ENCODE measurements around the gene HES7.
"Not testable (repeated sequence)": the region's sequence is repeated elsewhere in the genome, so short reads cannot be mapped to it uniquely, and the experiment has no call there.

The HES7 gene

GRCh38 chr17:8096541-8096940 is 27.4 kb downstream of the HES7 start:
- peaks cover 14% of the 10 kb centered on the region for H3K4me1 Mint-ChIP-seq
- DNase-seq (ENCODE audit: low spot score in 2 of 2), result no peak
- no peak overlapping the region for H3K4me3 Mint-ChIP-seq
- no peaks in the 10 kb centered on the region for H3K9me3 Mint-ChIP-seq
- no peak for ATAC-seq (ENCODE audit: low read depth)
- H3K27me3 Mint-ChIP-seq, result peaks cover 2% of the 10 kb centered on the region
- H3K27ac Mint-ChIP-seq, result no peak overlapping the region
- no peaks in the 10 kb centered on the region for H3K36me3 Mint-ChIP-seq

GRCh38 chr17:8095361-8095760 is 28.5 kb downstream of the HES7 start:
- ATAC-seq (ENCODE audit: low read depth) (no peak), DNase-seq (ENCODE audit: low spot score in 2 of 2) (no peak)
- Mint-ChIP-seq H3K27me3 (peaks cover 2% of the 10 kb centered on the region), H3K27ac (no peak overlapping the region), H3K4me3 (no peak overlapping the region), H3K9me3 (no peaks in the 10 kb centered on the region), H3K36me3 (no peaks in the 10 kb centered on the region), H3K4me1 (peaks cover 26% of the 10 kb centered on the region)

- Mint-ChIP-seq H3K27me3 (peaks cover 5% of the 10 kb centered on the region), H3K4me1 (peaks cover 34% of the 10 kb centered on the region), H3K27ac (peak overlapping the region; percentile 87), H3K9me3 (no peaks in the 10 kb centered on the region), H3K36me3 (no peaks in the 10 kb centered on the region), H3K4me3 (peak overlapping the region; percentile 71)
- peak; percentile 59 to 74 for DNase-seq (ENCODE audit: low spot score in 2 of 2)
- peak; percentile 93 for ATAC-seq (ENCODE audit: low read depth)
These were observed 32.7 kb downstream of the HES7 start for GRCh38 chr17:8091033-8091687.

GRCh38 chr17:8089728-8090127 is 34.2 kb downstream of the HES7 start:
- DNase-seq (ENCODE audit: low spot score in 2 of 2) (no peak), ATAC-seq (ENCODE audit: low read depth) (no peak)
- H3K27me3 Mint-ChIP-seq, result peaks cover 5% of the 10 kb centered on the region
- peaks cover 34% of the 10 kb centered on the region for H3K4me1 Mint-ChIP-seq
- H3K4me3 Mint-ChIP-seq, result no peak overlapping the region
- no peak overlapping the region for H3K27ac Mint-ChIP-seq
- H3K9me3 Mint-ChIP-seq, result no peaks in the 10 kb centered on the region
- H3K36me3 Mint-ChIP-seq, result no peaks in the 10 kb centered on the region

- Mint-ChIP-seq H3K27ac (no peak overlapping the region), H3K9me3 (no peaks in the 10 kb centered on the region), H3K4me3 (no peak overlapping the region), H3K36me3 (no peaks in the 10 kb centered on the region), H3K4me1 (peaks cover 28% of the 10 kb centered on the region), H3K27me3 (peaks cover 5% of the 10 kb centered on the region)
- DNase-seq (ENCODE audit: low spot score in 2 of 2) (no peak), ATAC-seq (ENCODE audit: low read depth) (no peak)
These were observed 36.0 kb downstream of the HES7 start for GRCh38 chr17:8087952-8088230.

- H3K27ac Mint-ChIP-seq, result no peak within 1 kb of the TSS
- DNase-seq (ENCODE audit: low spot score in 2 of 2) (no peak), ATAC-seq (ENCODE audit: low read depth) (no peak)
- peaks cover 5% of the 10 kb centered on the region for H3K27me3 Mint-ChIP-seq
- no peaks in the 10 kb centered on the region for H3K36me3 Mint-ChIP-seq
- no peaks in the 10 kb centered on the region for H3K9me3 Mint-ChIP-seq
- H3K4me1 Mint-ChIP-seq, result peaks cover 24% of the 10 kb centered on the region
- H3K4me3 Mint-ChIP-seq, result no peak within 1 kb of the TSS
These were observed 36.6 kb downstream of the HES7 start, which contains the start of gene ALOX12B for GRCh38 chr17:8087075-8087951. ALOX12B (minus strand) TSS chr17:8087716; CDS start chr17:8087442, 274 bp downstream.

- ATAC-seq (ENCODE audit: low read depth) (no peak), DNase-seq (ENCODE audit: low spot score in 2 of 2) (no peak)
- Mint-ChIP-seq H3K36me3 (no peaks in the 10 kb centered on the region), H3K4me3 (no peak overlapping the region), H3K27me3 (peaks cover 4% of the 10 kb centered on the region), H3K4me1 (peaks cover 12% of the 10 kb centered on the region), H3K9me3 (no peaks in the 10 kb centered on the region), H3K27ac (no peak overlapping the region)
These were observed 39.7 kb downstream of the HES7 start for GRCh38 chr17:8084250-8084649.

GRCh38 chr17:8082292-8082691 is 41.6 kb downstream of the HES7 start:
- Mint-ChIP-seq H3K27me3 (peaks cover 6% of the 10 kb centered on the region), H3K4me1 (peaks cover 13% of the 10 kb centered on the region), H3K4me3 (no peak overlapping the region), H3K27ac (no peak overlapping the region), H3K9me3 (no peaks in the 10 kb centered on the region), H3K36me3 (no peaks in the 10 kb centered on the region)
- DNase-seq (ENCODE audit: low spot score in 2 of 2) (no peak), ATAC-seq (ENCODE audit: low read depth) (no peak)

- DNase-seq (ENCODE audit: low spot score in 2 of 2) (no peak), ATAC-seq (ENCODE audit: low read depth) (no peak)
- no peaks in the 10 kb centered on the region for H3K9me3 Mint-ChIP-seq
- peaks cover 6% of the 10 kb centered on the region for H3K27me3 Mint-ChIP-seq
- H3K27ac Mint-ChIP-seq, result no peak overlapping the region
- H3K36me3 Mint-ChIP-seq, result no peaks in the 10 kb centered on the region
- H3K4me1 Mint-ChIP-seq, result peaks cover 13% of the 10 kb centered on the region
- no peak overlapping the region for H3K4me3 Mint-ChIP-seq
These were observed 42.0 kb downstream of the HES7 start for GRCh38 chr17:8081876-8082275.

- H3K9me3 Mint-ChIP-seq, result no peaks in the 10 kb centered on the region
- no peaks in the 10 kb centered on the region for H3K36me3 Mint-ChIP-seq
- H3K4me1 Mint-ChIP-seq, result peaks cover 9% of the 10 kb centered on the region
- DNase-seq (ENCODE audit: low spot score in 2 of 2) (no peak), ATAC-seq (ENCODE audit: low read depth) (no peak)
- no peak overlapping the region for H3K27ac Mint-ChIP-seq
- peak overlapping the region; percentile 93 for H3K4me3 Mint-ChIP-seq
- peaks cover 7% of the 10 kb centered on the region for H3K27me3 Mint-ChIP-seq
These were observed 43.1 kb downstream of the HES7 start for GRCh38 chr17:8080799-8081219.

- Mint-ChIP-seq H3K27ac (peak overlapping the region; percentile 77), H3K9me3 (no peaks in the 10 kb centered on the region), H3K4me3 (peak overlapping the region; percentile 93), H3K27me3 (peaks cover 7% of the 10 kb centered on the region), H3K36me3 (no peaks in the 10 kb centered on the region), H3K4me1 (peaks cover 9% of the 10 kb centered on the region)
- ATAC-seq (ENCODE audit: low read depth) (no peak), DNase-seq (ENCODE audit: low spot score in 2 of 2) (no peak)
These were observed 43.6 kb downstream of the HES7 start for GRCh38 chr17:8080208-8080798.

- DNase-seq (ENCODE audit: low spot score in 2 of 2), result peak; percentile 84 to 87
- peak; percentile 82 for ATAC-seq (ENCODE audit: low read depth)
- Mint-ChIP-seq H3K27ac (peak overlapping the region; percentile 77), H3K36me3 (no peaks in the 10 kb centered on the region), H3K9me3 (no peaks in the 10 kb centered on the region), H3K27me3 (peaks cover 12% of the 10 kb centered on the region), H3K4me3 (peak overlapping the region; percentile 93), H3K4me1 (peaks cover 9% of the 10 kb centered on the region)
These were observed 44.4 kb downstream of the HES7 start for GRCh38 chr17:8079291-8080207.

- Mint-ChIP-seq H3K4me3 (peak overlapping the region; percentile 2), H3K4me1 (peaks cover 22% of the 10 kb centered on the region), H3K27me3 (peaks cover 24% of the 10 kb centered on the region)
- H3K9me3 Mint-ChIP-seq; H3K27ac Mint-ChIP-seq; DNase-seq (ENCODE audit: low spot score in 2 of 2); H3K36me3 Mint-ChIP-seq; ATAC-seq (ENCODE audit: low read depth): not testable (repeated sequence)
These were observed 46.0 kb downstream of the HES7 start for GRCh38 chr17:8077939-8078338.
